Astrocyte (in vitro differentiated cells and primary cell): Measurements from ENCODE around the gene CTCFL. TPM values are rescaled to one million over a fixed set of nuclear protein-coding genes. Genes with fewer than 3 reads are reported as not detected.

Source experiments
- DNase-seq: peaks from one replicate; pipeline ENCODE4 v3.0.0-alpha.2; 2010; ENCODE audit warnings: low read depth
- FAIRE-seq: peaks from 2 replicates; lab custom pipeline; 2011; peaks lifted over from hg19 to GRCh38; lab: Jason Lieb, UNC
- H2AFZ ChIP-seq: 2 replicates; pipeline ENCODE4 v1.6.0; 2012; ENCODE audit warnings: low read depth, low read length, inconsistent platforms
- H3K27ac ChIP-seq: 2 replicates; pipeline ENCODE4 v1.5.1; 2011; ENCODE audit warnings: low read depth, low read length, inconsistent platforms
- H3K27me3 ChIP-seq: 2 replicates; pipeline ENCODE4 v1.6.0; 2011; ENCODE audit warnings: low read length, inconsistent platforms; ENCODE audit not compliant: insufficient read depth
- H3K36me3 ChIP-seq: 2 replicates; pipeline ENCODE4 v1.5.1; 2011; ENCODE audit warnings: low read length, inconsistent platforms; ENCODE audit not compliant: insufficient read depth
- H3K4me1 ChIP-seq: 2 replicates; pipeline ENCODE4 v1.5.1; 2011; ENCODE audit warnings: low read length, inconsistent platforms; ENCODE audit not compliant: insufficient read depth
- H3K4me2 ChIP-seq: 2 replicates; pipeline ENCODE4 v1.6.0; 2012; ENCODE audit warnings: low read length, inconsistent platforms
- H3K4me3 ChIP-seq: 2 replicates; pipeline ENCODE4 v1.5.1; 2011; ENCODE audit warnings: low read depth, mild to moderate bottlenecking, low read length, inconsistent platforms; ENCODE audit not compliant: insufficient read depth
- H3K79me2 ChIP-seq: 2 replicates; pipeline ENCODE4 v1.6.0; 2012; ENCODE audit warnings: mild to moderate bottlenecking, low read length, inconsistent platforms; ENCODE audit not compliant: insufficient read depth
- H3K9ac ChIP-seq: 2 replicates; pipeline ENCODE4 v1.6.0; 2012; ENCODE audit warnings: mild to moderate bottlenecking, low read length, inconsistent platforms
- H3K9me3 ChIP-seq: 2 replicates; pipeline ENCODE4 v1.5.1; 2012; ENCODE audit warnings: low read depth, mild to moderate bottlenecking, low read length, inconsistent platforms; ENCODE audit not compliant: insufficient read depth
- H4K20me1 ChIP-seq: 2 replicates; pipeline ENCODE4 v1.6.0; 2012; ENCODE audit warnings: low read length, inconsistent platforms; ENCODE audit not compliant: insufficient read depth
- H3K27ac Mint-ChIP-seq: one replicate; pipeline ENCODE4 v1.8.0; 2021; ENCODE audit warnings: mild to moderate bottlenecking, mixed read lengths; ENCODE audit not compliant: unreplicated experiment
- H3K27me3 Mint-ChIP-seq: one replicate; pipeline ENCODE4 v1.8.0; 2021; ENCODE audit warnings: low read depth, mixed read lengths; ENCODE audit not compliant: unreplicated experiment
- H3K36me3 Mint-ChIP-seq: one replicate; pipeline ENCODE4 v1.8.0; 2021; ENCODE audit warnings: low read depth, mixed read lengths; ENCODE audit not compliant: unreplicated experiment
- H3K4me1 Mint-ChIP-seq: one replicate; pipeline ENCODE4 v1.8.0; 2021; ENCODE audit warnings: low read depth, mixed read lengths; ENCODE audit not compliant: unreplicated experiment
- H3K4me3 Mint-ChIP-seq: one replicate; pipeline ENCODE4 v1.8.0; 2021; ENCODE audit warnings: mild to moderate bottlenecking, moderate library complexity, mixed read lengths; ENCODE audit not compliant: unreplicated experiment
- H3K9me3 Mint-ChIP-seq: one replicate; pipeline ENCODE4 v1.8.0; 2021; ENCODE audit warnings: mild to moderate bottlenecking, mixed read lengths; ENCODE audit not compliant: unreplicated experiment
- CTCF ChIP-seq: IDR thresholded peaks from 2 replicates; pipeline ENCODE4 v1.5.1; 2011; ENCODE audit warnings: low read depth, mild to moderate bottlenecking, inconsistent platforms, low read length, moderate library complexity; ENCODE audit not compliant: insufficient read depth
- EZH2 ChIP-seq: IDR thresholded peaks from 2 replicates; pipeline ENCODE4 v1.6.1; 2012; ENCODE audit warnings: mild to moderate bottlenecking, low read length, inconsistent platforms; ENCODE audit not compliant: insufficient read depth
- total RNA-seq: library from RNA; stranded (reverse); gene quantifications from 2 replicates; pipeline ENCODE4 v1.2.1, GENCODE V29; 2021

Gene CTCFL
- total RNA-seq, 1 donor from 2014 or later: not detected

- H2AFZ ChIP-seq: no peak overlapping the region
- H3K27me3 ChIP-seq: peaks cover 19% of the 10 kb centered on the region
- no peaks in the 10 kb centered on the region for H3K79me2 ChIP-seq
- no peaks in the 10 kb centered on the region for H3K4me1 Mint-ChIP-seq
- no peak overlapping the region for H3K27ac Mint-ChIP-seq
- no peaks in the 10 kb centered on the region for H4K20me1 ChIP-seq
- no peaks in the 10 kb centered on the region for H3K36me3 ChIP-seq
- no peaks in the 10 kb centered on the region for H3K4me1 ChIP-seq
- H3K27ac ChIP-seq: no peak overlapping the region
- no peak overlapping the region for H3K4me2 ChIP-seq
- no peak overlapping the region for H3K4me3 ChIP-seq
- peaks cover 2% of the 10 kb centered on the region for H3K36me3 Mint-ChIP-seq
- DNase-seq: no peak
- FAIRE-seq: no peak
- peaks cover 19% of the 10 kb centered on the region for H3K27me3 Mint-ChIP-seq
- TF ChIP-seq CTCF (no peak), EZH2 (no peak)
- H3K9me3 ChIP-seq: no peaks in the 10 kb centered on the region
- H3K4me3 Mint-ChIP-seq: no peak overlapping the region
- no peak overlapping the region for H3K9ac ChIP-seq
- peaks cover 3% of the 10 kb centered on the region for H3K9me3 Mint-ChIP-seq
Observed at GRCh38 chr20:57479196-57479595, 45.7 kb downstream of the CTCFL start.

GRCh38 chr20:57478176-57478575 lies 46.8 kb downstream of the CTCFL start:
- peaks cover 2% of the 10 kb centered on the region for H3K4me1 Mint-ChIP-seq
- H3K27me3 Mint-ChIP-seq: peaks cover 23% of the 10 kb centered on the region
- H3K9ac ChIP-seq: no peak overlapping the region

More at GRCh38 chr20:57478176-57478575, 46.8 kb downstream of the CTCFL start:
- Mint-ChIP-seq H3K36me3 (peaks cover 2% of the 10 kb centered on the region), H3K27ac (no peak overlapping the region), H3K9me3 (peaks cover 3% of the 10 kb centered on the region), H3K4me3 (no peak overlapping the region)
- H3K79me2 ChIP-seq: no peaks in the 10 kb centered on the region
- DNase-seq (no peak), FAIRE-seq (no peak)
- H3K9me3 ChIP-seq: no peaks in the 10 kb centered on the region
- no peak overlapping the region for H3K27ac ChIP-seq
- H3K4me3 ChIP-seq: no peak overlapping the region
- TF ChIP-seq CTCF: no peak
- no peak overlapping the region for H3K4me2 ChIP-seq
- no peak overlapping the region for H2AFZ ChIP-seq
- H4K20me1 ChIP-seq: no peaks in the 10 kb centered on the region
- H3K36me3 ChIP-seq: no peaks in the 10 kb centered on the region
- peaks cover 19% of the 10 kb centered on the region for H3K27me3 ChIP-seq
- no peaks in the 10 kb centered on the region for H3K4me1 ChIP-seq
